ENCODE results near the gene OFD1. TPM values are rescaled to one million over a fixed set of nuclear protein-coding genes. Genes with fewer than 3 reads are reported as not detected.

OFD1 gene
- total and polyA plus RNA-seq, 4 donors = 8.4 to 61.6 (median 29.2) TPM

Other genes with a start within 250 kb of the OFD1 start
- gene EGFL6, start 165.1 kb upstream of the OFD1 start, total RNA-seq = under 1 TPM; 0.23 to 0.60 TPM
- not detected for gene EGFL6, start 165.1 kb upstream of the OFD1 start, polyA plus RNA-seq
- gene TCEANC, start 81.6 kb upstream of the OFD1 start, total RNA-seq = 1 to 10 TPM; 2.3 to 3.9 TPM
- gene TCEANC, start 81.6 kb upstream of the OFD1 start, polyA plus RNA-seq = 1 to 10 TPM; 1.5 to 2.8 TPM
- 10 to 100 TPM; 18.2 to 26.2 TPM for gene RAB9A, start 45.6 kb upstream of the OFD1 start, total RNA-seq
- gene RAB9A, start 45.6 kb upstream of the OFD1 start, polyA plus RNA-seq = 10 to 100 TPM; 18.7 to 21.7 TPM
- 10 to 100 TPM; 17.4 to 18.5 TPM for gene TRAPPC2, start 128 bp upstream of the OFD1 start, total RNA-seq
- 10 to 100 TPM in 1 of 2 donors, 1 to 10 TPM in 1; 6.5 to 13.3 TPM for gene TRAPPC2, start 128 bp upstream of the OFD1 start, polyA plus RNA-seq
- gene GPM6B, start 82.3 kb downstream of the OFD1 start, total RNA-seq = 10 to 100 TPM; 16.6 to 19.6 TPM
- 10 to 100 TPM in 1 of 2 donors, 1 to 10 TPM in 1; 6.3 to 15.4 TPM for gene GPM6B, start 82.3 kb downstream of the OFD1 start, polyA plus RNA-seq

Measured in aorta (tissue), 4 donors.